ENCODE data around the gene SND1.
"Not testable (repeated sequence)": the region's sequence is repeated elsewhere in the genome, so short reads cannot be mapped to it uniquely, and the experiment has no call there.

Gene SND1

GRCh38 chr7:128108641-128109423 is 456.8 kb downstream of the SND1 start:
- no peak for DNase-seq

- DNase-seq = not testable (repeated sequence)
These were observed 457.5 kb downstream of the SND1 start for GRCh38 chr7:128109424-128109969.

- DNase-seq = no peak
These were observed 458.8 kb downstream of the SND1 start for GRCh38 chr7:128110641-128111364.

GRCh38 chr7:128112018-128112780 is 460.2 kb downstream of the SND1 start:
- DNase-seq = no peak

DNA sequence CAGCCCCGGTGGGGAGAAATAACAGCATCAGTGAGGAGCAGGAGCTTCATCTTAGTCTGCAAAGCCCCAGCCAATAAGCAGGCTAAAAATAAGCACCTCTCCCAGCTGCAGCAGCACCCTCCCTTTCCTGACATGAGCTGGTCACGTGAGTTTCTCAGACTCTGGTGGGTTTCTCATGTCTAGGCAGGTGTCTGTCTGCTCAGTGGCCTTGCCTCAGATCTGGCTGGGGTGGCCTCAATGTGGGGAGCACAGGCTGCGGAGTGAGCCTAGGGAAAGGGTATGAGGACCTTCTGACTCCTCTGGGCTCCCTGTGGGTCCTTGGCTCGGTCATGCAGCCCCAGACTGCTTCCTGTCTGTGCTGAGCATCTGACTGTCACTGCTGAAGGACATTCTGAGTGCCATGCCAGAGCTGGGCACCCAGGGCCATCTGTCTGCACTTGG is 460.8 kb downstream of the SND1 start:
- no peak for DNase-seq

GRCh38 chr7:128113839-128114238 is 461.8 kb downstream of the SND1 start:
- DNase-seq = no peak

- no peak for DNase-seq
These were observed 462.8 kb downstream of the SND1 start for GRCh38 chr7:128114806-128115205.

- no peak for DNase-seq
These were observed 463.4 kb downstream of the SND1 start for GRCh38 chr7:128115336-128115820.

- no peak for DNase-seq
These were observed 464.1 kb downstream of the SND1 start for GRCh38 chr7:128115821-128116723.

GRCh38 chr7:128116740-128117139 is 464.7 kb downstream of the SND1 start:
- DNase-seq = no peak

GRCh38 chr7:128117691-128118090 is 465.7 kb downstream of the SND1 start:
- DNase-seq = no peak

- DNase-seq = no peak
These were observed 467.0 kb downstream of the SND1 start for GRCh38 chr7:128119036-128119435.

DNA sequence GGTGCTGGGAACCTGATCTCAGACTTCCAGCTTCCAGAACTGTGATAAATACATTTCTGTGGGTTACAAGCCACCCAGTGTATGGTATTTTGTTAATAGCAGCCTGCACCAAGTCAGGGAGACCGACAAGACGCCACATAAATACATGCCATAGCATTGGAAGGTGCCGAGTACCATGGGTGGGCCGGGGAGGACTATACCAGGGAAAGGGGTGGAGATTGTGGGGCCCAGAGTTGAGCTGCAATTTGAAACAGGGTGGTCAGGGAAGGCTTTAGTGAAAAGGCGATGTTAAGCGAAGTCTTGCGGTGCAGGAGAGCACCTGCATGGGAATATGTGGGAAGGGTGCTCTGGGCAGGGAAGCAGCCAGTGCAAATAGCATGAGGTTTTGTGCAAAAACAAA is 468.1 kb downstream of the SND1 start:
- no peak for DNase-seq

- DNase-seq = no peak
These were observed 469.0 kb downstream of the SND1 start for GRCh38 chr7:128120976-128121490.

- no peak for DNase-seq
These were observed 469.9 kb downstream of the SND1 start for GRCh38 chr7:128121711-128122530.

DNA sequence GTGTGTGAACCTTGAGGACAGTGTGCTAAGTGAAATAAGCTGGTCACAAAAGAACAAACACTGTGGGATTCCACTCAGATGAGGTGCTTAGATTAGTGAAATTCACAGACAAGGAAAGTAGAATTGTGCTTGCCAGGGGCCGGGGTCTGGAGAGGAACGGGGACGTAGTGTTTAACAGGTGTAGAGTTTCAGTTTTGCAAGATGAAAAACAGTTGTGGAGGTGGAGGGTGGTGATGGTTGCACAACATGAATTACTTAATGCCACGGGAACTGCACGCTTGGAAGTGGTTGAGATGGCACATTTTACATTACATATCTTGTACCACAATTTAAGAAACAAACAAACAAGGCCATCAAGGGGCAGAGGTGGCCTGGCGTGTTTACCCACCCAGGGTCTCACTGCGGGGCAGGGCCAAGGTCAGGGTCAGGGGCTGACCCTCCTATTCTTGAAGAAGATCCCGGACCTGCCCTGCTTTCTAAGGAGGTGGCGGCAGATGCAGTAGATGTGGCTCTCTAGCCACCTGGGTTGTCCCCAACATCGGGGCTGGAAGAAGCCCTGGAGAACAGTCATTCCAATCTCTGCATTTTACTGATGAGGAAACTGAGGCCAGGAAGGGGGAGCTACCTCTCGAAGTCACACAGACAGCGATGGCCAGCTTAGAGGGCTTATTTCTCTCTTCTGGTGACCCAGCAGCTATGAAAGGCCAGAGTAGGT is 470.7 kb downstream of the SND1 start:
- no peak for DNase-seq

GRCh38 chr7:128123291-128124037 is 471.5 kb downstream of the SND1 start:
- no peak for DNase-seq

GRCh38 chr7:128124786-128125185 is 472.8 kb downstream of the SND1 start:
- DNase-seq = no peak

GRCh38 chr7:128125816-128126215 is 473.8 kb downstream of the SND1 start:
- DNase-seq = no peak

All from activated CD8-positive, alpha-beta memory T cell treated with anti-CD3 and anti-CD28 coated beads, Interleukin-2, amount 50 U/mL, for 4 hours (primary cell).